Testis (tissue), 3 donors: Measurements from ENCODE around the gene TBL1XR1. TPM values are rescaled to one million over a fixed set of nuclear protein-coding genes. Genes with fewer than 3 reads are reported as not detected.

Experiments used
- DNase-seq: peaks from one replicate; pipeline ENCODE4 v3.0.0-alpha.2; 2019
- H3K27ac ChIP-seq, 2 donors: fragments of 200-600 bp; sonication (generic); one replicate each; pipeline ENCODE4 v1.5.1; 2019
- H3K27me3 ChIP-seq: fragments of 200-600 bp; sonication (generic); one replicate; pipeline ENCODE4 v1.5.1; 2019
- H3K36me3 ChIP-seq: fragments of 200-600 bp; sonication (generic); one replicate; pipeline ENCODE4 v1.5.1; 2017; ENCODE audit warnings: low read depth; ENCODE audit errors: missing control alignments
- H3K4me1 ChIP-seq: fragments of 200-600 bp; sonication (generic); one replicate; pipeline ENCODE4 v1.5.1; 2019
- H3K4me3 ChIP-seq, 2 donors: fragments of 200-600 bp; sonication (generic); one replicate each; pipeline ENCODE4 v1.5.1; 2017 to 2019
- H3K9me3 ChIP-seq: fragments of 200-600 bp; sonication (generic); one replicate; pipeline ENCODE4 v1.5.1; 2017
- CTCF ChIP-seq, 3 experiments: fragments of 450-650 bp in 2 of 3; fragments of 200-600 bp in 1 of 3; sonication (generic) in 1 of 3; IDR thresholded peaks; one replicate each; pipeline ENCODE4 v1.5.1; 2016 to 2019; ENCODE audit warnings: antibody characterized with exemption in 3 of 3, mild to moderate bottlenecking in 2 of 3, moderate library complexity in 1 of 3
- POLR2A ChIP-seq: fragments of 450-650 bp; IDR thresholded peaks from one replicate; pipeline ENCODE4 v1.6.1; 2017; ENCODE audit warnings: antibody characterized with exemption, mild to moderate bottlenecking, moderate library complexity
- WGBS, 2 donors: methylation state at CpG; one replicate each; pipeline ENCODE4 v1.1.5; 2018; 5-methylcytosine and 5-hydroxymethylcytosine counted together
- intact Hi-C: fragments of 100-400 bp; cut with DNase I; formaldehyde crosslinking; loops from one replicate; pipeline ENCODE4 v1.15.1; 2023; ENCODE audit warnings: low total_unique reads
- polyA plus RNA-seq: library from polyadenylated mRNA; stranded (reverse); fragments of 350-450 nt; fragmentation: Illumina TruSeq; extraction: RNeasy Lipid Tissue Mini Kit (QIAGEN cat#74804); gene quantifications from one replicate; pipeline ENCODE4 v1.2.3, GENCODE V29; 2014; ENCODE audit warnings: low read depth, low replicate concordance; ENCODE audit not compliant: insufficient read depth
- total RNA-seq, 2 donors: library from RNA; depleted of rRNA; stranded (reverse); fragments of >200 nt; gene quantifications; one replicate each; pipeline ENCODE4 v1.2.3, GENCODE V29; 2016

Gene TBL1XR1
- total and polyA plus RNA-seq, 3 donors from 2014 or later = 44.2 to 67.6 (median 59.8) TPM

- WGBS, 2 donors = 89 to 94% methylated on average over 3 of the region's 3 CpGs
- no peak overlapping the region for H3K4me3 ChIP-seq
- TF ChIP-seq POLR2A (no peak), CTCF (IDR thresholded peaks at IDR 0.05) (no peak)
Measured at GRCh38 chr3:177034832-177035475, 162.3 kb downstream of the TBL1XR1 start.

GRCh38 chr3:177026505-177027277, 170.6 kb downstream of the TBL1XR1 start:
- Histone ChIP-seq H3K27me3 (no peaks in the 10 kb centered on the region), H3K27ac (no peak overlapping the region), H3K4me1 (no peaks in the 10 kb centered on the region)

More at GRCh38 chr3:177034832-177035475, 162.3 kb downstream of the TBL1XR1 start:
- Histone ChIP-seq H3K9me3 (no peaks in the 10 kb centered on the region), H3K36me3 (no peaks in the 10 kb centered on the region), H3K27me3 (no peaks in the 10 kb centered on the region), H3K27ac (no peak overlapping the region), H3K4me1 (no peaks in the 10 kb centered on the region)
- intact Hi-C loops = no loop called here
- no peak for DNase-seq

DNA sequence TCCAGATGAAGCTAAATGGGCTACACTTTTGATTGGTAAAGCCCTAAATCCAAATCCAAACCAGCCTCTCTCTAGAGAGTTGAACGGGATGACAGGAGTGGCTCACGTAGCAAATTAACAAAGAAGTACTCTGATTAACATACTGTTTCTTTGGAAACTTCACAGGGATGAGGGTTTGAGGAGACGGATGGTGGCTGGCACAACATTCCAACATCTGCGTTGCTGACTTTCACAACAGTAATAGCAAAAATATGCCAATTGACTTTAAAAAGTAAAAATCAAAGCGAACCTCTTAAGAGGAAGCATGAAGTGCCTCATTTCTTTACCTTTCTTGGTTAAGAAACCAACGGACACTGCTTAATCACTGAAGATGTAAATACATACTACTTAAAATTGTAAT, 181.4 kb downstream of the TBL1XR1 start:
- H3K9me3 ChIP-seq = no peaks in the 10 kb centered on the region
- intact Hi-C loops = no loop called here
- no peak for DNase-seq
- TF ChIP-seq CTCF (IDR thresholded peaks at IDR 0.05) (no peak), POLR2A (no peak)
- no peak overlapping the region for H3K27ac ChIP-seq
- H3K36me3 ChIP-seq = no peaks in the 10 kb centered on the region
- no peaks in the 10 kb centered on the region for H3K27me3 ChIP-seq
- 67 to 69% methylated on average over 6 of the region's 6 CpGs for WGBS, 2 donors
- no peak overlapping the region for H3K4me3 ChIP-seq
- no peaks in the 10 kb centered on the region for H3K4me1 ChIP-seq

More at GRCh38 chr3:177026505-177027277, 170.6 kb downstream of the TBL1XR1 start:
- H3K9me3 ChIP-seq = no peaks in the 10 kb centered on the region
- no peaks in the 10 kb centered on the region for H3K36me3 ChIP-seq
- H3K4me3 ChIP-seq = no peak overlapping the region
- DNase-seq = no peak
- TF ChIP-seq CTCF (IDR thresholded peaks at IDR 0.05) (no peak), POLR2A (no peak)
- intact Hi-C loops = no loop called here
- 89 to 95% methylated on average over 3 of the region's 3 CpGs for WGBS, 2 donors

- Histone ChIP-seq H3K27ac (no peak overlapping the region), H3K4me3 (no peak overlapping the region), H3K27me3 (no peaks in the 10 kb centered on the region), H3K36me3 (no peaks in the 10 kb centered on the region), H3K4me1 (no peaks in the 10 kb centered on the region), H3K9me3 (no peaks in the 10 kb centered on the region)
- intact Hi-C loops = no loop called here
- DNase-seq = no peak
- TF ChIP-seq POLR2A = no peak
- TF ChIP-seq CTCF (IDR thresholded peaks at IDR 0.05) = no peak
- 65 to 69% methylated on average over 8 of the region's 8 CpGs for WGBS, 2 donors
Measured at GRCh38 chr3:177013681-177014280, 183.5 kb downstream of the TBL1XR1 start.
